GM18868 (cell line): Measurements from ENCODE around the gene ZNF385D.

ENCODE experiments used
- ATAC-seq: cut with Tn5 transposase; IDR thresholded peaks from one replicate; pipeline ENCODE4 v1.9.1; 2021; ENCODE audit warnings: mild to moderate bottlenecking, moderate library complexity; ENCODE audit not compliant: unreplicated experiment

Gene ZNF385D

GRCh38 chr3:21682206-21682605, 68.8 kb downstream of the ZNF385D start:
- ATAC-seq, result no peak

GRCh38 chr3:21673393-21673792, 77.6 kb downstream of the ZNF385D start:
- ATAC-seq, result no peak

- ATAC-seq, result no peak
Observed at GRCh38 chr3:21672303-21672702, 78.7 kb downstream of the ZNF385D start.

GRCh38 chr3:21670386-21670785, 80.6 kb downstream of the ZNF385D start:
- ATAC-seq, result no peak

GRCh38 chr3:21668012-21668411, 83.0 kb downstream of the ZNF385D start:
- ATAC-seq, result no peak

GRCh38 chr3:21665444-21666100, 85.4 kb downstream of the ZNF385D start:
- ATAC-seq, result no peak

- ATAC-seq, result no peak
Observed at GRCh38 chr3:21664996-21665395, 86.0 kb downstream of the ZNF385D start.

- no peak for ATAC-seq
Observed at GRCh38 chr3:21662403-21662802, 88.6 kb downstream of the ZNF385D start.

GRCh38 chr3:21654662-21655061, 96.3 kb downstream of the ZNF385D start:
- ATAC-seq, result no peak

GRCh38 chr3:21654241-21654640, 96.8 kb downstream of the ZNF385D start:
- ATAC-seq, result no peak

- ATAC-seq, result no peak
Observed at GRCh38 chr3:21649519-21649918, 101.5 kb downstream of the ZNF385D start.

GRCh38 chr3:21647961-21648360, 103.0 kb downstream of the ZNF385D start:
- no peak for ATAC-seq

GRCh38 chr3:21645121-21645897, 105.7 kb downstream of the ZNF385D start:
- no peak for ATAC-seq

GRCh38 chr3:21644268-21644667, 106.7 kb downstream of the ZNF385D start:
- ATAC-seq, result no peak

- no peak for ATAC-seq
Observed at GRCh38 chr3:21643752-21644151, 107.3 kb downstream of the ZNF385D start.

GRCh38 chr3:21642433-21642832, 108.6 kb downstream of the ZNF385D start:
- no peak for ATAC-seq

- ATAC-seq, result no peak
Observed at GRCh38 chr3:21641959-21642358, 109.1 kb downstream of the ZNF385D start.

- no peak for ATAC-seq
Observed at GRCh38 chr3:21638488-21638887, 112.5 kb downstream of the ZNF385D start.

GRCh38 chr3:21634112-21634511, 116.9 kb downstream of the ZNF385D start:
- no peak for ATAC-seq

- no peak for ATAC-seq
Observed at GRCh38 chr3:21624524-21624923, 126.5 kb downstream of the ZNF385D start.

GRCh38 chr3:21621181-21621651, 129.8 kb downstream of the ZNF385D start:
- ATAC-seq, result no peak

- no peak for ATAC-seq
Observed at GRCh38 chr3:21620511-21621155, 130.4 kb downstream of the ZNF385D start.
